ENCODE data around the gene RPN2. TPM values are rescaled to one million over a fixed set of nuclear protein-coding genes. Genes with fewer than 3 reads are reported as not detected.

The RPN2 gene
- 100 to 1,000 TPM in 4 of 6 donors, 10 to 100 TPM in 2; 55.5 to 193 (median 143) TPM for total RNA-seq

DNA sequence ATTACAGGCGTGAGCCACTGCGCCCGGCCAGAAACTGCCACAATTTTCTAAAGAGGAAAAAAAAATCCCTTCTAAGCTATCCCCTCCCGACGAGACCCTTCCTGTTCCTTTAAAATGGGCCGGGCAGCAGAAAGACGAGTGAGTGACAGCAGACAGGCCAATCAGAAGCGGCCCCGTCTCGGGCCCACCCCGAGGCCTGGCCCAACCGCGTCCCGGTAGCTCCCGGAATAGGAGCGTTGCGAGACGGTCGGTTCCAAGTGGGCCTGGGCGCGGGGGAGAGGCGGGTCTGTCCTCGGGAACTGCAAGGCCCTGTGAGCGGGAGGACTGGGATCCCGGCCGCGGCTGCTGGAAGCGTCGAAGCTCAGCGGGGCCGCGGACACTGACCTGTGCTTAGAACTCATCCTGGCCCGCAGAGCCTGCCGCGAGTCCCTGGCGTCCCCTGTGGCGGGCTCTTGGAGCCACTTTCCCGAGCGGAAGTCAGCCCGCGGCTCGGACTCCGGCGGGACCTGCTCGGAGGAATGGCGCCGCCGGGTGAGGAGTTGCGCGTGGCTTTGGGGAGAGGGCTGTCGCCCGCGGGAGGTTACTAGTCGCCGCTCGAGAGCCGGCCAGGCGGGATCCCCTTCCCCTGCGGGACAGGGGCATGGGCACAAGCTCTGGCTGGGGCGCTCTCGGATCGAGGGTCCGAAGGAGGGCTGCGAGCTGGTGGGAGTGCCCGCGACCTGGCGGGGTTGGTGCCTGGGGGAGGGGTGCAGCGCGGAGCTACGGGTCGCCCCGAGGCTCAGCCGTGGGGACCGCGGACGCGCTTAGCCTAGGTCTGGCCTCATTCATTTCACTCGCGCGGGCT lies at the start of gene RPN2, which contains the start of gene MROH8:
RPN2 (plus strand) TSS at position 492 of the 844 bp plus-strand sequence; CDS start at position 519, 27 bp downstream.
MROH8 (minus strand) TSS at position 710 of the 844 bp plus-strand sequence.
- Histone ChIP-seq H3K9me3 (no peaks in the 10 kb centered on the region), H3K4me3 (peak within 1 kb of the TSS; percentile 50 to 88 (median 74)), H3K27me3 (no peaks in the 10 kb centered on the region), H3K27ac (peak within 1 kb of the TSS; percentile 96 to 99 (median 96)), H3K36me3 (peaks cover 0 to 15% (median under 1%) of the 10 kb centered on the region in 4 donors), H3K4me1 (peaks cover 19 to 35% (median 25%) of the 10 kb centered on the region in 4 donors)
- ATAC-seq (ENCODE audit: low FRiP score in 2 of 2) = peak; percentile 99
- peak; percentile 97 to 99 for DNase-seq
- TF ChIP-seq EP300 (IDR thresholded peaks at IDR 0.05) = no peak
- TF ChIP-seq, protein P1, sequence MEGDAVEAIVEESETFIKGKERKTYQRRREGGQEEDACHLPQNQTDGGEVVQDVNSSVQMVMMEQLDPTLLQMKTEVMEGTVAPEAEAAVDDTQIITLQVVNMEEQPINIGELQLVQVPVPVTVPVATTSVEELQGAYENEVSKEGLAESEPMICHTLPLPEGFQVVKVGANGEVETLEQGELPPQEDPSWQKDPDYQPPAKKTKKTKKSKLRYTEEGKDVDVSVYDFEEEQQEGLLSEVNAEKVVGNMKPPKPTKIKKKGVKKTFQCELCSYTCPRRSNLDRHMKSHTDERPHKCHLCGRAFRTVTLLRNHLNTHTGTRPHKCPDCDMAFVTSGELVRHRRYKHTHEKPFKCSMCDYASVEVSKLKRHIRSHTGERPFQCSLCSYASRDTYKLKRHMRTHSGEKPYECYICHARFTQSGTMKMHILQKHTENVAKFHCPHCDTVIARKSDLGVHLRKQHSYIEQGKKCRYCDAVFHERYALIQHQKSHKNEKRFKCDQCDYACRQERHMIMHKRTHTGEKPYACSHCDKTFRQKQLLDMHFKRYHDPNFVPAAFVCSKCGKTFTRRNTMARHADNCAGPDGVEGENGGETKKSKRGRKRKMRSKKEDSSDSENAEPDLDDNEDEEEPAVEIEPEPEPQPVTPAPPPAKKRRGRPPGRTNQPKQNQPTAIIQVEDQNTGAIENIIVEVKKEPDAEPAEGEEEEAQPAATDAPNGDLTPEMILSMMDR (IDR thresholded peaks at IDR 0.05) = peak in 1 of 6 experiments; percentile 21
- TF ChIP-seq POLR2AphosphoS5 (IDR thresholded peaks at IDR 0.05) = peak; percentile 59 to 80
- TF ChIP-seq POLR2A (IDR thresholded peaks at IDR 0.05) = peak in 3 of 4 donors; percentile 45 to 74 (median 70)
- 0% methylated on average over 26 to 68 of the region's 80 CpGs for WGBS, 2 donors

DNA sequence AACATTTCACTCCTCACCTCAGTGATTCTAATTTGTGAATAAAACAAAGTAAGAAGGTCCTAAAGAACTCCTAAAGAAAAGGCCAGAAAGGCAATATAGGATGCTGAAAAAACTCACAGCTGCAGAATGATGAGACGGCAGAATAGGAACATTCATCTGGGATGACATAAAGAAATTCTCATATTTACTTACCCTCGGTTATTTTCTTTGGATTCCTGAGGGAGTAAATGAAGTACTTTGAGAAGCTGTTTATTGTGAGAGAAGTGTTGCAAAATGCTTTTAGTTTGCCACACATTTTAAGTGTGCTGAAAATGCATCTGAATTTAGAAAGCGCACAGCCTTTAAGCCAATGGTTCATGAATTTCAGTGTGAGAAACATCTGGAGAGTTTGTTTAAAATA lies 47.6 kb upstream of the RPN2 start:
- ATAC-seq (ENCODE audit: low FRiP score in 2 of 2) = no peak
- Histone ChIP-seq H3K27ac (no peak overlapping the region), H3K27me3 (no peaks in the 10 kb centered on the region), H3K4me1 (no peaks in the 10 kb centered on the region), H3K36me3 (no peaks in the 10 kb centered on the region), H3K9me3 (no peaks in the 10 kb centered on the region), H3K4me3 (no peak overlapping the region)
- 75 to 83% methylated on average over 3 of the region's 3 CpGs for WGBS, 2 donors
- no peak for TF ChIP-seq POLR2AphosphoS5 (IDR thresholded peaks at IDR 0.05)
- no peak for TF ChIP-seq POLR2A (IDR thresholded peaks at IDR 0.05)
- no peak for TF ChIP-seq EP300 (IDR thresholded peaks at IDR 0.05)
- TF ChIP-seq, protein P1 (IDR thresholded peaks at IDR 0.05) = no peak
- no peak for DNase-seq

DNA sequence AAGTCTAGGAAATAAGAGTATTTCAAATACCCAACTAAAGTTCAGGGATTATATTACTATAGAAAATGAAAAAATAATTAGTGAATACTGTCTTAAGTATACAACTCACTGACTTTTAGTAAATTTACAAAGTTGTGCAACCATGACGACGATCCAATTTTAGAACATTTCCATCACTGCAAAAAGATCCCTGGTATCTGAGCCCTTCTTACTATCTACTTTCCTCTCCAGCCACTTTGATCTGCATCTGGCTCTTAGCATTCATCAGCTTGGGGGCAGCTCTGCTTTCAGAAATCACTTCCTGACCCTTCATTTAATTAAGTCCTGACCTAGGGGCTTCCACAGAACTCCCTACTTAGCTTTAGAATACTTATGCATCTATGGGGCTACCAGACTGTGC lies 45.2 kb upstream of the RPN2 start:
- 91 to 94% methylated on average over 2 of the region's 2 CpGs for WGBS, 2 donors
- Histone ChIP-seq H3K36me3 (no peaks in the 10 kb centered on the region), H3K4me3 (no peak overlapping the region), H3K4me1 (no peaks in the 10 kb centered on the region), H3K9me3 (no peaks in the 10 kb centered on the region), H3K27me3 (no peaks in the 10 kb centered on the region), H3K27ac (no peak overlapping the region)
- DNase-seq (no peak), ATAC-seq (ENCODE audit: low FRiP score in 2 of 2) (no peak)
- TF ChIP-seq POLR2A (IDR thresholded peaks at IDR 0.05) (no peak), POLR2AphosphoS5 (IDR thresholded peaks at IDR 0.05) (no peak), EP300 (IDR thresholded peaks at IDR 0.05) (no peak)
- TF ChIP-seq, protein P1 (IDR thresholded peaks at IDR 0.05) = no peak

DNA sequence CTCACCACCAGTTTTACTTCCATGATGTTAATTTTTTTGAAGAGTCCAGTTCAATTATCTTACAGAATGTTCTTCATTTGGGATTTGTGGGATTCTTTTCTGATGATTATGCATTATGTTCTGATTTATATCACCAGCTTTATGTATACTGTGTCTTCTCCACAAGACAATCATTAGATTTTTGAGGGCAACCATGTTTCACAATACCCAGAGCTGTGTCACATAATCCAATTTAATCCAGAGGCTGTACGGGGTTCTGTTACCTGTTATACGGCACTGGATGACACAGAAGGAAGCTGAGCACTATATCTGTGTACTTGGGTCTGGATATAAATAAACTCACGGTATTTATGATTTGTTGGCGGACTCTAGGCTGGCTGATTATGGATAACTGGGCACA lies 41.6 kb upstream of the RPN2 start:
- WGBS, 2 donors = 92 to 94% methylated on average over 4 of the region's 4 CpGs
- no peaks in the 10 kb centered on the region for H3K27me3 ChIP-seq
- H3K9me3 ChIP-seq = no peaks in the 10 kb centered on the region
- TF ChIP-seq POLR2A (IDR thresholded peaks at IDR 0.05) (no peak), POLR2AphosphoS5 (IDR thresholded peaks at IDR 0.05) (no peak), EP300 (IDR thresholded peaks at IDR 0.05) (no peak)
- TF ChIP-seq, protein P1 (IDR thresholded peaks at IDR 0.05) = no peak
- H3K4me1 ChIP-seq = no peaks in the 10 kb centered on the region
- no peak overlapping the region for H3K4me3 ChIP-seq
- no peak for ATAC-seq (ENCODE audit: low FRiP score in 2 of 2)
- H3K27ac ChIP-seq = no peak overlapping the region
- no peak for DNase-seq
- no peaks in the 10 kb centered on the region for H3K36me3 ChIP-seq

Measured in upper lobe of left lung (tissue), 6 donors.